GM23248 (cell line): ENCODE measurements around the gene CEP57.

Experiments used
- EZH2 ChIP-seq: fragments of 200-600 bp; sonication (generic); IDR thresholded peaks from 2 replicates; pipeline ENCODE4 v1.6.1; 2018; ENCODE audit warnings: antibody characterized with exemption, mild to moderate bottlenecking; ENCODE audit not compliant: insufficient read depth, poor library complexity, severe bottlenecking
- EZH2phosphoT487 ChIP-seq: fragments of 200-600 bp; sonication (generic); IDR thresholded peaks from 2 replicates; pipeline ENCODE4 v1.6.1; 2018; ENCODE audit warnings: antibody characterized with exemption, moderate library complexity, mild to moderate bottlenecking, low read depth; ENCODE audit not compliant: insufficient read depth

- TF ChIP-seq EZH2phosphoT487 (no peak), EZH2 (no peak)
These were observed 13.7 kb downstream of the CEP57 start for GRCh38 chr11:95803973-95804372.
